HFFc6 (cell line): Measurements from ENCODE around the gene ACSBG1. TPM values are rescaled to one million over a fixed set of nuclear protein-coding genes. Genes with fewer than 3 reads are reported as not detected.

Experiments used
- DNase-seq: peaks from one replicate; pipeline ENCODE4 v3.0.0-alpha.2; 2018
- H3K27ac Mint-ChIP-seq: 2 replicates; pipeline ENCODE4 v1.8.0; 2020; ENCODE audit warnings: mild to moderate bottlenecking, mixed read lengths
- H3K27me3 Mint-ChIP-seq: 2 replicates; pipeline ENCODE4 v1.8.0; 2021; ENCODE audit warnings: mild to moderate bottlenecking, moderate library complexity, mixed read lengths; ENCODE audit not compliant: insufficient read depth
- H3K36me3 Mint-ChIP-seq: 2 replicates; pipeline ENCODE4 v1.8.0; 2021; ENCODE audit warnings: low read depth, mixed read lengths
- H3K4me1 Mint-ChIP-seq: 2 replicates; pipeline ENCODE4 v1.8.0; 2020; ENCODE audit warnings: low read depth, mixed read lengths
- H3K4me3 Mint-ChIP-seq: 2 replicates; pipeline ENCODE4 v1.8.0; 2020; ENCODE audit warnings: mild to moderate bottlenecking, moderate library complexity, mixed read lengths
- H3K9me3 Mint-ChIP-seq: 2 replicates; pipeline ENCODE4 v1.8.0; 2020; ENCODE audit warnings: mild to moderate bottlenecking, mixed read lengths
- total RNA-seq, 6 experiments: library from RNA; stranded (reverse); fragmentation: NEBNext Ultra II Directional; extraction: Animal tissue kit (Norgen Biotek cat#: 25700); gene quantifications; 2 replicates in 1 of 6; 3 replicates in 5 of 6; pipeline ENCODE4 v1.2.3, GENCODE V29; 2021
- TF ChIP-seq, protein P1 (sequence below): fragments of 200-600 bp; sonication (generic); IDR thresholded peaks from 2 replicates; pipeline ENCODE4 v1.5.0; 2021; ENCODE audit warnings: antibody characterized with exemption, mild to moderate bottlenecking

Gene ACSBG1
- total RNA-seq, 6 experiments from 2014 or later = not detected

DNA sequence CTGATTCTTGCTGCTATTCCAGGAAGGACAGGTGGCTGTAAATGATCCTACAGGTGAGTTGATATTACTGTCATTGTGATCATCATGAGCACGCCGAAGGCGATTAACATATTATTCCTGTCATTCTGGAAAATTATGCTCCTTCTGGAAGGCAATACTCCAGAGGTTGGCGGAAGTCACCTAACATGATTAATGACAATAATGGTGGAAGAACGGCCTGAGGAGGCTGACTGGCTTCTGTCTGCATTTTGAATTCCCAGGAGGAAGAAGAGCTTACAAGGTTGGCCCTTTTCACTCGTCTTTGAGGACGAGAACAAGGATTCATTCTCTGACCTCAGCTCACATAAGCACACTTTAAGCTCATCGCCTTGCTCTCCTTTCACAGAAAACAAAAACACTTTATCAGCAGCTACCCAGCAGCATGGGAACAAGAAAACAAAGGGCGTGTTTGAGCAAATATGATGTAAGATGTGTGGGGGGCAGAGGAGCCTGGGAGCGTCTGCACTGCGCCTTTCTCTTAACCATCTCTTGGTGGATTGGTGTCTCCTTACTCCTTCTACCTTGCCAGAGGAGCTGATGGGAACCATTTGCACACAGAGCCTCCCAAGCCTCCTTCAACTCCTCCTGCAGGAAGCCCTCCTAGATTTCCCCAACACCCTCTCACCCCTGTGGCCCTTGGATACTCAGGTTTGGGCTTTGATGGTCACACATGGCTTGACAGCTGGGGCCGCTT lies 23.0 kb downstream of the ACSBG1 start:
- H3K9me3 Mint-ChIP-seq = no peaks in the 10 kb centered on the region
- no peak for DNase-seq
- H3K4me1 Mint-ChIP-seq = peaks cover 46% of the 10 kb centered on the region
- H3K4me3 Mint-ChIP-seq = no peak overlapping the region
- H3K27ac Mint-ChIP-seq = no peak overlapping the region
- peaks cover 14% of the 10 kb centered on the region for H3K27me3 Mint-ChIP-seq
- TF ChIP-seq, protein P1, sequence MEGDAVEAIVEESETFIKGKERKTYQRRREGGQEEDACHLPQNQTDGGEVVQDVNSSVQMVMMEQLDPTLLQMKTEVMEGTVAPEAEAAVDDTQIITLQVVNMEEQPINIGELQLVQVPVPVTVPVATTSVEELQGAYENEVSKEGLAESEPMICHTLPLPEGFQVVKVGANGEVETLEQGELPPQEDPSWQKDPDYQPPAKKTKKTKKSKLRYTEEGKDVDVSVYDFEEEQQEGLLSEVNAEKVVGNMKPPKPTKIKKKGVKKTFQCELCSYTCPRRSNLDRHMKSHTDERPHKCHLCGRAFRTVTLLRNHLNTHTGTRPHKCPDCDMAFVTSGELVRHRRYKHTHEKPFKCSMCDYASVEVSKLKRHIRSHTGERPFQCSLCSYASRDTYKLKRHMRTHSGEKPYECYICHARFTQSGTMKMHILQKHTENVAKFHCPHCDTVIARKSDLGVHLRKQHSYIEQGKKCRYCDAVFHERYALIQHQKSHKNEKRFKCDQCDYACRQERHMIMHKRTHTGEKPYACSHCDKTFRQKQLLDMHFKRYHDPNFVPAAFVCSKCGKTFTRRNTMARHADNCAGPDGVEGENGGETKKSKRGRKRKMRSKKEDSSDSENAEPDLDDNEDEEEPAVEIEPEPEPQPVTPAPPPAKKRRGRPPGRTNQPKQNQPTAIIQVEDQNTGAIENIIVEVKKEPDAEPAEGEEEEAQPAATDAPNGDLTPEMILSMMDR = no peak
- H3K36me3 Mint-ChIP-seq = no peaks in the 10 kb centered on the region

- H3K27me3 Mint-ChIP-seq = peaks cover 10% of the 10 kb centered on the region
- no peaks in the 10 kb centered on the region for H3K9me3 Mint-ChIP-seq
- H3K4me3 Mint-ChIP-seq = no peak overlapping the region
- TF ChIP-seq, protein P1 = no peak
- DNase-seq = no peak
- H3K27ac Mint-ChIP-seq = no peak overlapping the region
- peaks cover 50% of the 10 kb centered on the region for H3K4me1 Mint-ChIP-seq
- no peaks in the 10 kb centered on the region for H3K36me3 Mint-ChIP-seq
Measured at GRCh38 chr15:78210349-78210717, 24.0 kb downstream of the ACSBG1 start.

GRCh38 chr15:78209646-78210348 lies 24.6 kb downstream of the ACSBG1 start:
- no peak overlapping the region for H3K27ac Mint-ChIP-seq
- no peak for DNase-seq
- TF ChIP-seq, protein P1 = no peak
- peaks cover 45% of the 10 kb centered on the region for H3K4me1 Mint-ChIP-seq
- peaks cover 6% of the 10 kb centered on the region for H3K27me3 Mint-ChIP-seq
- H3K4me3 Mint-ChIP-seq = no peak overlapping the region
- H3K9me3 Mint-ChIP-seq = no peaks in the 10 kb centered on the region
- H3K36me3 Mint-ChIP-seq = no peaks in the 10 kb centered on the region

DNA sequence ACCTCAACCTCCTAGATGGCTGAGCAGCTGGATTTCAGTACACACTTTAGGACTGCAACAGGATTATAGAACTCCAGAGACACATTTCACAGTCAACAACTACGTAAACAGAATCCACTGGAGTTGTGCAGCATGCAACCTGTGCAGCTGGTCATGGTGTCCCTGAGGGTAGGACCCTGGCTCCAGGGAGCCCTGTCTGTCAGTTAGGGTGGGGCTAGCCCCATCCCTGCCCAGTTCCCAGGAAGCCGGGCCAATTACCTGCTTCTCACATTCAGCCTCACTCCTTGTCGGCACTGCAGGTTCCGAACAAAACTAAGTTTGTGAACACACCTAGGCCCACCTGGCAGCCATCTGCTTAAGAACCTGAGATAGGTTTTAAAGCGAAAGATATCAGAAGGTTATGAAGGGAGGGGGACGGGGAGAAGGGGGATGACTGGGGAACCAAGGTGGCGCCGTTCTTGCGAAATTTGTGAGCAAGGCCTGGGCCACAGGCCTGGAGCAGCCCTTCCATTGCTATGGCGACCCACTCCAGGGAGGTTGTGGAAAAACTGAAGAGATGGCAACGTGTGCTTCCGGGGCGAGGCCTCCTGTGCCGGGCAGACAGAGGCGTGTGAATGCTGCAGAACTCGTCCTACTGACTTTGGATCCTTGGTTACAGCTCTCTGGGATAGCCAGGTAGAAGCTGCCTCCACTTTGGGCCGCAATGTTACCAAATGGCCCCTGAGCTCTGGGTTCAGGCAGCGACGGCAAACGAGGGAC lies 25.3 kb downstream of the ACSBG1 start:
- TF ChIP-seq, protein P1 = no peak
- Mint-ChIP-seq H3K36me3 (no peaks in the 10 kb centered on the region), H3K27ac (no peak overlapping the region), H3K4me1 (peaks cover 44% of the 10 kb centered on the region), H3K4me3 (no peak overlapping the region), H3K27me3 (peaks cover 6% of the 10 kb centered on the region), H3K9me3 (no peaks in the 10 kb centered on the region)
- DNase-seq = no peak

- Mint-ChIP-seq H3K27ac (no peak overlapping the region), H3K4me1 (peaks cover 44% of the 10 kb centered on the region), H3K4me3 (no peak overlapping the region), H3K36me3 (no peaks in the 10 kb centered on the region), H3K27me3 (peaks cover 10% of the 10 kb centered on the region), H3K9me3 (no peaks in the 10 kb centered on the region)
- TF ChIP-seq, protein P1 = no peak
- no peak for DNase-seq
Measured at GRCh38 chr15:78208341-78208844, 26.0 kb downstream of the ACSBG1 start.
